ENCODE data around the gene TRH.
A peak's percentile ranks its signal among the peaks of the same experiment; 100 is the strongest.

TRH gene, protein sequence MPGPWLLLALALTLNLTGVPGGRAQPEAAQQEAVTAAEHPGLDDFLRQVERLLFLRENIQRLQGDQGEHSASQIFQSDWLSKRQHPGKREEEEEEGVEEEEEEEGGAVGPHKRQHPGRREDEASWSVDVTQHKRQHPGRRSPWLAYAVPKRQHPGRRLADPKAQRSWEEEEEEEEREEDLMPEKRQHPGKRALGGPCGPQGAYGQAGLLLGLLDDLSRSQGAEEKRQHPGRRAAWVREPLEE

GRCh38 chr3:129974564-129974832, at the start of gene TRH:
TRH (plus strand) TSS chr3:129974720; CDS start chr3:129975817, 1,097 bp downstream.
- DNase-seq, result no peak

DNA sequence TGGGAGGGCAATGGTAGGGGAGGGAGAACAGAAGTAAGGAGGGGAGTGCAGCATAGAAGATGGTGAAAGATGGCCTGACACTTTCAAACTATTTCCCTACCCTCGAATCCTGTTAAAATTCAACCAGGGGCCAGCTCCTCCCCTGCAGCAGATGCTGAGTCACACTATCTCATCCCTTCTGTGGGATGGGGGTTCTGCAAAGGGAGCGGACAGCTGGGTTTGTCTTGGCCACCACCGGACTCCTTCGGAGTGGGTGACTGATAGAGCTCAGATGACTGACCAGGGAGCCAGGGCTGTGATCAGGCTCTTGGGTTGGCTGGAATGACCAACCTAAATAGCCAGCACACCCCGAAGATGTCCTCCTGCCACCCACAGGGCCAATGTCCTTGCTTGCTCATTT, 47.4 kb upstream of the TRH start:
- no peak for DNase-seq

- no peak for DNase-seq
Measured at GRCh38 chr3:129929383-129929782, 45.1 kb upstream of the TRH start.

DNA sequence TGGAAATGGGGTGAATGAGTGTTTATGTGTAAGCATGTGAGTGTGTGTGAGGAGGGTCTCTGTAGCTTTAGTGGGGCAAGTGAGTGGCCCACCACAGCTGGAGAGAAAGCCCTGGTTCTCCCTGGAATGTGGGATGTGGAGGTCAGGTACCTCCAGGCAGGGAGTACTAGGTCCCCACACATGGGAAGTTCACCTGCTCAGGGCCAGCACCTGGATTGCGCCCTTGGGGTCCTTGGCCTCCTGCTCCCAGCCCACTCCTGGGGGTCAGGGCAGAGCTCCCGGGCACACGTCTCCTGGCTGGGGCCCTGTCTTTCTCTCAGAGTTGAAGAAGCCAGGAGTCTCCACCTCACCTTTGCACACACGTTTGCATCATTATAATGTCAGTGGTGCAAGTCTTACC, 41.0 kb upstream of the TRH start:
- no peak for DNase-seq

GRCh38 chr3:129934234-129935123, 40.0 kb upstream of the TRH start:
- no peak for DNase-seq

GRCh38 chr3:129936757-129937156, 37.8 kb upstream of the TRH start:
- DNase-seq, result peak; percentile 69

DNA sequence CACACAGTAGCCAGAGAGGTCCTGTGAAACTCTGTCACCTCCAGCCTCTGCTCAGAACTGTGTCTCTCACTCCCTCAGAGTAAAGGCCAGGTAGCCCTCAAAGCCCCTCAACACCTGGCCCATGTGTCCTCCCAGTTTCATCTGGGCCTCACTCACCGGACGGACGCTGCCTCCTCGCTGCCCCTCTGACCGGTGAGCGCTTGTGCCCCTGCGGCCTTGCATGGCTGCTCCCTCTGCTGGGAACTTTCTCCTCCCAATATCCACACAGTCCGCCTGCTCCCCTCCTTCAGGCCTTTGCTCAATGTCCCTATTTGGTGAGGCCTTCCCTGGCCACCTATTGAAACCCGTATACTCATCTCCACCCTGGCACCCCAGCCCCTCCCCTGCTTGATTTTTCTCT, 36.8 kb upstream of the TRH start:
- no peak for DNase-seq

GRCh38 chr3:129938140-129938930, 36.2 kb upstream of the TRH start:
- DNase-seq, result no peak

GRCh38 chr3:129940086-129940485, 34.4 kb upstream of the TRH start:
- no peak for DNase-seq

DNA sequence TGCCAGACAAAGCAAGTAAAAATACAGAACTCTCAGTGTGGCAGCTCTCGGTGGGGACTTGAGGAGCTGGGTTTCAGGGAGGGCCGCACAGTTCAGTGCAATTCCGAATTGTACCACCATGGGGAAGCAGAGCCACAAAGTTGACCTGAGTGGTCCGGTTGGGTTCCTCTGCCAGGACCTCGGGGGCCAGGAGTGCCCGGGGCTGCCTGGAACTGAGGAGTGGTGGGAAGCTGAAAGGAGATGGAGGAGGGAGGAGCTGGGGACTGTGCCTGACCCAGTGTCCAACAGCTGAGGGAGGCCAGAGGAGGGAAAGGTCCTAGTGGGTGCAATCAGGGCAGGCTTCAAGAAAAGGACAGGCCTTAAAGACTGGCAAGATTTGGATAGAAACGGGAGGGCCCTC, 32.2 kb upstream of the TRH start:
- peak; percentile 28 for DNase-seq

GRCh38 chr3:129943020-129943419, 31.5 kb upstream of the TRH start:
- no peak for DNase-seq

DNA sequence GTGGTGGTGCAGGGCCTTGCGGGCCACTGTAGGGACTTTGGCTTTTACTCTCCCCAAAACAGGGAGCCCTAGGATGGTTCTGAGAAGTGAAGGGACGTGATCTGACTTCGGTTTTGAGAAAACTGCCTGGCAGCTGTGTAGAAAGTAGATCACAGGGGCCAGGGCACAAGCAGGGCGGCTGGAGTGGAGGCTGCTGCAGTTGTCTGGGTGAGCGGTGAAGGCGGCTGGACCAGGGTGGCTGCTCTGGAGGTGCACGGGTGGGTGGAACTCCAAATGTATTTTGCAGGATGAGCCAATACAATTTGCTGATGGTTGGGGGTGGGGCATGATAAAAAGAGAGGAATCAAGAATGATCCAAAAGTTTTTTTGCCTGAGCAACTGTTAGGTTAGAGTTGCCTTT, 29.8 kb upstream of the TRH start:
- DNase-seq, result no peak

DNA sequence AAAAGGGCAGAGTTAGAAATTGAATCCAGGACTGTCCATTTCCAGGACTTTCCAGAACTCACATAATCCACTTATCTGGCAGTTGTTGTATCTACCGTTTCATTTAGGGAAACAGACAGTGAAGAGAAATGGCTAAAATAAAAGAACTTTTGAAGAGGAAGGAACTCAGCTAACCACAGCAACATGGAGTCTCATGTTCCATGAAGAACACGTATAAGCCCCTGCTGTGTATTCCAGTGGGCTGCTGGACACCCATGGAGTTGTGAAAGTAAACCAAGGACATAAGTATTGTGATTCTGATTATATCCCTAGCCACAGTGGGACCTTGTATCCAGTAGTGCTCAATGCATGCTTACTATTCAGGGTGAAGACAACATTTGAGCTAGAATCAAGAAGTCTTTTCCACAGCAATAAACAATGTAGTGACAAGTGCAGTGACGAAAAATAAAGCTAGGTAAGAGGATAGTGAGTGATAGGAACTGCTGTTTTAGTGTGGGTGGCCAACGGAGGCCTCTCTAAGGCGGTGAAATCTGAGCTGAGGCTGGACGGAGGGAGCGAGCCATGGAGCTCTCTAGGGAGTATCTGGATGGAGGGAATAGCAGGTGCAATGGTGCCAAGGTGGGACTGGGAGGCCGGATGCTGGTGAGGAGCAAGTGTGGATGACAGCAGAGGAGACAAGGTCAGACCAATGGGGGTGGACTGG, 26.8 kb upstream of the TRH start:
- DNase-seq, result no peak

- DNase-seq, result no peak
Measured at GRCh38 chr3:129950318-129951046, 24.0 kb upstream of the TRH start.

DNA sequence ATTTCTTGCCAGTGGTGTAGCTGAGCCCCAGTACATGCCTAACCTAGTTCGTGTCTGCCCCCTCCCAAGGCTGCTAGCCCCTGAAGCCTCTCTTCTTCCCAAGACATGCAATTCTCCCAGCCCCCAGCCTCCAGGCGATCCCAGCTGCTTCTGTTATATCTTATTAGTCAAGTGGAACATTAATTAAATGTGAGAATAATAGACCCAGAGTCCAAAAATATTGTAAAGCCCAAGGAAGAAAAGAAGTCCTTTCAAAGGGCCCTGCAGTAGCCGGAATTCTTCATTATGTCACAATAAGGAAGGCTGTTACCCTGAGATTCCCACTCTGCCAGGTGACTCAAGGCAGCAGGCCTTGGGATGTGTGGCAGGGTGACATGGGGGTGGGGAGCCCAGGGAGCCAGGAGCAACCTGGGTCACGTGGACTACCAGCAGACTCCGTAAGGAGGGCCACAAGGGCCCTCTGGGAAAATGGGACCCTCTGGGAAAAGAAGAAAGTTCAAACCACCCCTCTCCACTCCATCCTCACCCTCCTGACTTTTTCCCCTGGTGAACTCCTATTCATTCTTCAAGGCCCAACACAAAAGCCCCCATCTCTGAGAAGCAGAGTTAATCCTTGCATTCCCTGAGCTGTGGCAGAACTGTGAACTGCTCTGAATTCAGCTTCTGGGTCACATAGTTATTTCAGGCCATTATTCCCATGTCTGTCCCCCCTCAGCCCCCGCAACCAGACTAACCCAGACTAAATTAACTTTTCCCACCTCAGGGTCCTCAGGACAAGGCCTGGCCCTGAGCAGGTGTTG, 21.8 kb upstream of the TRH start:
- no peak for DNase-seq

- no peak for DNase-seq
Measured at GRCh38 chr3:129953621-129954020, 20.9 kb upstream of the TRH start.

GRCh38 chr3:129954514-129954913, 20.0 kb upstream of the TRH start:
- no peak for DNase-seq

- no peak for DNase-seq
Measured at GRCh38 chr3:129956936-129957335, 17.6 kb upstream of the TRH start.

DNA sequence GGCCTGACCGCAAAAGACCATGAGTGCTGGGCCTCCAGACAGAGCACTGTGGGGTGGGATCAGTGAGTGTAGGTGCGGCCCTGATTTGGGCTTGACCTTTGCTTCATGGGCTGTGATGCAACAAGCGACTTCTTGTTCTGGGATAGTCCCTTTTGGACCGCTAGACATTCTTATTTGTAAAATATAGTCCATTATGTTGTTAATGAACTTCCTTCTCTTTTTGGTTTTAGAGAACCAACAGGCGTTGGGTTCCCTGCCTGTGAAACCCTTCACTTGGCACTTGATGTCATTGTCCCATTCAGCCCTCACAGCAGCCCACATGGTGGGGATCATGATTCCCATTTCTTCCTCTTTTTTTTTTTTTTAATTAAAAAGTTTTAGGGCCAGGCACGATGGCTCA, 15.8 kb upstream of the TRH start:
- no peak for DNase-seq

DNA sequence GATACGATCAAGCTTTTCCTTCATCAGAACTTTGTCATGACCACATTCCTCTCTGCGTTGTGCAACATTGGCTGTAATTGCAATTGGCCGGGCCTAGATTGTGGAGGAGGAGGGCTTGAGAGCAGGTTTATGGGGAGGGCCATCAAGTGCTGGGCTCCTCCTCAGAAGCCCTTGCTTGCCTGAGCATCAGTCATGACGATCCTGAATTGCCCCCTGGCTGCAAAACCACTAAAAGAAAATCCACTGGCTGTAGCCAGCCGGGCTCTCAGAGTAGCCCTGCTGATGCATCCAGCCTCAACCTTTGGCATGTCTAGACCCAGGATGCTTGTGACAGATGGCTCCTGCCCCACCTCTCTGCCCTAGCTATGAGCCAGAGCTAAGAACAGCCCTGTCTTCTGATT, 13.4 kb upstream of the TRH start:
- DNase-seq, result peak; percentile 14

- no peak for DNase-seq
Measured at GRCh38 chr3:129962600-129962999, 11.9 kb upstream of the TRH start.

- no peak for DNase-seq
Measured at GRCh38 chr3:129965937-129966336, 8.6 kb upstream of the TRH start.
